Adipocyte (in vitro differentiated cells): ENCODE data around the gene MT1A.
"Not testable (repeated sequence)": the region's sequence is repeated elsewhere in the genome, so short reads cannot be mapped to it uniquely, and the experiment has no call there.

Experiments used
- DNase-seq: peaks from one replicate; pipeline ENCODE4 v3.0.0-alpha.2; 2015; ENCODE audit warnings: low read depth
- H3K27me3 ChIP-seq: replicated peaks from 2 replicates; pipeline ENCODE4 v1.7.0; 2013; ENCODE audit warnings: mild to moderate bottlenecking, low read length, moderate library complexity; ENCODE audit not compliant: control insufficient read depth, insufficient read depth
- H3K36me3 ChIP-seq: 2 replicates; pipeline ENCODE4 v1.7.0; 2013; ENCODE audit warnings: low read length, mild to moderate bottlenecking, moderate library complexity; ENCODE audit not compliant: control insufficient read depth, insufficient read depth, severe bottlenecking
- H3K4me1 ChIP-seq: 2 replicates; pipeline ENCODE4 v1.7.0; 2013; ENCODE audit warnings: mild to moderate bottlenecking, low read length, moderate library complexity; ENCODE audit not compliant: control insufficient read depth, insufficient read depth
- H3K4me3 ChIP-seq: 2 replicates; pipeline ENCODE4 v1.7.0; 2013; ENCODE audit warnings: mild to moderate bottlenecking, low read length, moderate library complexity
- H3K9ac ChIP-seq: 2 replicates; pipeline ENCODE4 v1.7.0; 2013; ENCODE audit warnings: mild to moderate bottlenecking, low read length, moderate library complexity
- H3K9me3 ChIP-seq: 2 replicates; pipeline ENCODE4 v1.7.0; 2013; ENCODE audit warnings: mild to moderate bottlenecking, low read length, moderate library complexity; ENCODE audit not compliant: control insufficient read depth

MT1A gene

GRCh38 chr16:56611281-56611833, 27.1 kb upstream of the MT1A start:
- Histone ChIP-seq H3K4me1 (peaks cover 55% of the 10 kb centered on the region), H3K4me3 (peak overlapping the region; percentile 92), H3K36me3 (no peaks in the 10 kb centered on the region), H3K9me3 (no peaks in the 10 kb centered on the region), H3K9ac (peak overlapping the region; percentile 90), H3K27me3 (no peaks in the 10 kb centered on the region)
- peak; percentile 55 for DNase-seq

- H3K27me3 ChIP-seq: no peaks in the 10 kb centered on the region
- no peaks in the 10 kb centered on the region for H3K36me3 ChIP-seq
- H3K4me3 ChIP-seq: no peak overlapping the region
- no peak overlapping the region for H3K9ac ChIP-seq
- DNase-seq: no peak
- no peaks in the 10 kb centered on the region for H3K9me3 ChIP-seq
- H3K4me1 ChIP-seq: peaks cover 47% of the 10 kb centered on the region
Measured at GRCh38 chr16:56613706-56614105, 24.8 kb upstream of the MT1A start.

GRCh38 chr16:56614549-56614991, 23.9 kb upstream of the MT1A start:
- Histone ChIP-seq H3K36me3 (no peaks in the 10 kb centered on the region), H3K4me1 (peaks cover 40% of the 10 kb centered on the region), H3K27me3 (no peaks in the 10 kb centered on the region), H3K9me3 (no peaks in the 10 kb centered on the region), H3K4me3 (no peak overlapping the region), H3K9ac (no peak overlapping the region)
- DNase-seq: peak; percentile 25

GRCh38 chr16:56615353-56615752, 23.1 kb upstream of the MT1A start:
- no peaks in the 10 kb centered on the region for H3K9me3 ChIP-seq
- no peak overlapping the region for H3K4me3 ChIP-seq
- no peaks in the 10 kb centered on the region for H3K36me3 ChIP-seq
- no peak overlapping the region for H3K9ac ChIP-seq
- peaks cover 34% of the 10 kb centered on the region for H3K4me1 ChIP-seq
- DNase-seq: no peak
- H3K27me3 ChIP-seq: no peaks in the 10 kb centered on the region

DNA sequence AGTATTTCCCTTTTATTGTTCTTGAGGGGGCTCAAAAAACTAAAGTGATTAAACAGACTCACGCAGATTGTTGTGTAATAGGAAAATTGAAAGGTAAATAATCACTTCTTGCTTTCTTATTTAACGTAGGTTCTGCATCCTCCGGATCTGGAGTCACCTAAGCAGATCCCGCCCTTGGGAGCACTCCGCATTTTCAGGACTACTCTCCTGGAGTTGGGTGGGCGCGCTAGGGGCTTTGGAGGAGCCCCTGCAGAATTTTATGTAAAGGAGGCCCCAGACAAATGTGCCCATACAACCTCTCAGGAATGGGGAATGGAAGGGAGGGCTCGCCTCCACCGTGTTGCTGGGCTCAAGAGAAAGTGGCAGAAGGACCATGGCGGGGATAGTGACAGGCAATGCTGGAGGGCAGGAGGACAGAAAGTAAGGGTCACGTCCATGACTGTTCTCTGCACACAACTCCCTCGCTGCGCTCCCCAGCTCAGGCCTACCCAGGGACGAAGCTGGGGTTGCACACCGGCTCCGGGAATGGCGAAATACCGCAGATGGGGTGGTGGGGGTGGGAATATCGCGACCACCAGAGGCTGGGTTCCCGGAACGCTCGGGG, 21.8 kb upstream of the MT1A start:
- no peaks in the 10 kb centered on the region for H3K36me3 ChIP-seq
- no peak for DNase-seq
- no peaks in the 10 kb centered on the region for H3K9me3 ChIP-seq
- H3K27me3 ChIP-seq: no peaks in the 10 kb centered on the region
- peak overlapping the region; percentile 78 for H3K4me3 ChIP-seq
- H3K9ac ChIP-seq: peak overlapping the region; percentile 81
- peaks cover 21% of the 10 kb centered on the region for H3K4me1 ChIP-seq

DNA sequence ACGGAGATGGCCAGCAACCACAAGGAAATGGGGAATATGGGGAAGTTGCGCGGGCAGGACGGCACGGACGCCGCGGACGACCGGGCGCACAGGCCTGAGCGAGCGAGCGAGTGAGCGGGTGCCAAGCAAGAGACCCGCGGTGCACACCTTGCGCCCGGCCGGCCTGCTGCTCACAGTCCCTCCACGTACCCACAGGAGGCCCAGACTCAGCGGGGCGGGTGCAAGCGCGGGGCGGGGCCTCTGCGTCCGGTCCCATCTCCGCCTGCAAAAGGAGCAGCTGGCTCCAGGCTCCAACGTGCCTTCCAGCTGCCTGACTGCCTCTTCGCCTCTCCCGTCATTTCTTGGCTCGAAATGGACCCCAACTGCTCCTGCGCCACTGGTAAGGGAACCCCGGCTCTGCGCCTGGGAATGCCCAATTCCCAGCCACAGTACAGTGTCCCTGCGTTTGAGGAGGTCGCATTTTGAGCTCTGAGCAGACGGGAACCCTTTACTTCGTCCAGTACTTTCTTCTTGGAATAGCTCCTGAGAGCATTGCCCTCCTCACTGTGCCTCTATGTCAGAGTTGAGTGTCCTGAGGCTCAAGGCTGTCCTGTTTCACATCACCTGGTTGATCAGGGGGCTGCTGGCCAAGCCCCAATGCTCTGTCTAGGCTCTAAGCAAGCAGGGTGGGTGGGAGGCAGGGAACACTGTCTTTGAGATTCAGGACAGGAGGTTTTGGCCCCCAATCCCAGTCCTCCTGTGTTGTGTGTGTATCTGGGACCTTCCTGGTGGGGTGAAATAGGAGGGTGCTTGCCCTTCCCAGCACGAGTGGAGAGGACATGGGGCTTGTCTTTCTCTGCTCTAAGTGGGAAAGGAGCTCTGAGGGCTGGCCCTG, 21.0 kb upstream of the MT1A start:
- peak; percentile 28 for DNase-seq
- H3K4me3 ChIP-seq: peak overlapping the region; percentile 78
- H3K9me3 ChIP-seq: no peaks in the 10 kb centered on the region
- peaks cover 19% of the 10 kb centered on the region for H3K4me1 ChIP-seq
- peak overlapping the region; percentile 81 for H3K9ac ChIP-seq
- H3K36me3 ChIP-seq: no peaks in the 10 kb centered on the region
- no peaks in the 10 kb centered on the region for H3K27me3 ChIP-seq

GRCh38 chr16:56618138-56618537, 20.3 kb upstream of the MT1A start:
- Histone ChIP-seq H3K27me3 (no peaks in the 10 kb centered on the region), H3K9me3 (no peaks in the 10 kb centered on the region), H3K36me3 (no peaks in the 10 kb centered on the region), H3K4me1 (peaks cover 16% of the 10 kb centered on the region), H3K4me3 (no peak overlapping the region), H3K9ac (no peak overlapping the region)
- no peak for DNase-seq

DNA sequence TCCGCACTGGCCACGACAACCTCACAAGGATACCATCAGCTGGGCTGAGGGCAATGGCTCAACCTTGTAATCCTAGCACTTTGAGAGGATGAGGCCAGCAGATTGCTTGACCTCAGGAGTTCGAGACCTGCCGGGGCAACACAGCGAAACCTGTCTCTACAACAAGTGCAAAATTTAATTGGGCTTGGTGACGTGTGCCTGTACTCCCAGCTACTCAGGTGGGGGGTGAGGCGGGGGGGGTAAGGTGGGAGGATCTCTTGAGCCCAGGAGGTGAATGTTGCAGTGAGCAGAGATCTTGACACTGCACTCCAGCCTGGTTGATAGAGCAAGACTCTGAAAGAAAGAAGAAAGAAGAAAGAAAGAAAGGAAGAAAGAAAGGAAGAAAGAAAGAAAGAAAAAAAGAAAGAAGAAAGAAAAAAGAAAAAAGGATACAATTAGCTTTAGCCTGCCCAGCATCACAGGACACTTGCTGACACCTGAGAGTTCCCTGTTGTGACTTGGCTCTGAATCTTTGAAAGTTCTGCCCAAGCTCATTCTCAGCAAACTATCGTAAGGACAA, 18.0 kb upstream of the MT1A start:
- Histone ChIP-seq H3K27me3 (no peaks in the 10 kb centered on the region), H3K36me3 (no peaks in the 10 kb centered on the region), H3K9me3 (no peaks in the 10 kb centered on the region), H3K4me1 (peaks cover 16% of the 10 kb centered on the region), H3K4me3 (no peak overlapping the region), H3K9ac (no peak overlapping the region)
- DNase-seq: no peak

DNA sequence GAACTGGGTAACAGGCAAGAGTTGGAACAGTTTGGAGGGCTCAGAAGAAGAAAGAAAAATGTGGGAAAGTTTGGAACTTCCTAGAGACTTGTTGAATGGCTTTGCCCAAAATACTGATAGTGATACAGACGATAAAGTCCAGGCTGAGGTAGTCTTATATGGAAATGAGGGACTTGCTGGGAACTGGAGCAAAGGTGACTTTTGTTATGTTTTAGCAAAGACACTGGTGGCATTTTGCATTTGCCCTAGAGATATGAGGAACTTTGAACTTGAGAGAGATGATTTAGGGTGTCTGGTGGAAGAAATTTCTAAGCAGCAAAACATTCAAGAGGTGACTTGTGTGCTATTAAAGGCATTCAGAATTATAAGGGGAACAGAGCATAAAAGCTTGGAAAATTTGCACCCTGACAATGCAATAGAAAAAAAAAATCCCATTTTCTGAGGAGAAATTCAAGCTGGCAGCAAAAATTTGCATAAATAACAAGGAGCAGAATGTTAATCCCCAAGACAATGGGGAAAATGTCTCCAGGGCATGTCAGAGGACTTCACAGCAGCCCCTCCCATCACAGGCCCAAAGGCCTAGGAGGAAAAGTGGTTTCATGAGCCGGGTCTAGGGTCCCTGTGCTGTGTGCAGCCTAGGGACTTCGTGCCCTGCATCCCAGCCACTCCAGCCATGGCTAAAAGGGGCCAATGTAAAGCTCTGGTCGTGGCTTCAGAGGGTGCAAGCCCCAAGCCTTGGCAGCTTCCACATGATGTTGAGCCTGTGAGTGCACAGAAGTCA, 16.6 kb upstream of the MT1A start:
- not testable (repeated sequence) for H3K27me3 ChIP-seq, DNase-seq, H3K9ac ChIP-seq, H3K36me3 ChIP-seq, H3K9me3 ChIP-seq, H3K4me3 ChIP-seq
- H3K4me1 ChIP-seq: peaks cover 28% of the 10 kb centered on the region

- not testable (repeated sequence) for H3K27me3 ChIP-seq, H3K9me3 ChIP-seq, H3K36me3 ChIP-seq, DNase-seq, H3K4me3 ChIP-seq, H3K9ac ChIP-seq
- H3K4me1 ChIP-seq: peaks cover 22% of the 10 kb centered on the region
Measured at GRCh38 chr16:56623184-56623583, 15.3 kb upstream of the MT1A start.

- H3K36me3 ChIP-seq: no peaks in the 10 kb centered on the region
- no peak overlapping the region for H3K9ac ChIP-seq
- no peak overlapping the region for H3K4me3 ChIP-seq
- no peaks in the 10 kb centered on the region for H3K27me3 ChIP-seq
- no peaks in the 10 kb centered on the region for H3K9me3 ChIP-seq
- DNase-seq: no peak
- peaks cover 22% of the 10 kb centered on the region for H3K4me1 ChIP-seq
Measured at GRCh38 chr16:56623637-56624036, 14.8 kb upstream of the MT1A start.
